Gastrocnemius medialis (tissue), 4 donors: Measurements from ENCODE around the gene GABPB2. TPM values are rescaled to one million over a fixed set of nuclear protein-coding genes. Genes with fewer than 3 reads are reported as not detected.
A peak's percentile ranks its signal among the peaks of the same experiment; 100 is the strongest.
"Not testable (repeated sequence)": the region's sequence is repeated elsewhere in the genome, so short reads cannot be mapped to it uniquely, and the experiment has no call there.

Experiments
- ATAC-seq, 2 donors: fragments of 150-250 bp; one replicate each; pipeline ENCODE4 v1.9.1; 2016
- DNase-seq, 2 donors: peaks; one replicate each; pipeline ENCODE4 v3.0.0-alpha.2; 2019
- H3K27ac ChIP-seq, 4 donors: fragments of 200-600 bp; sonication (generic); 1 replicate in 1 of 4; 2 replicates in 3 of 4; pipeline ENCODE4 v1.5.1; 2016 to 2018; ENCODE audit warnings: mild to moderate bottlenecking in 2 of 4, moderate library complexity in 1 of 4
- H3K27me3 ChIP-seq, 3 donors: fragments of 200-600 bp; sonication (generic) in 2 of 3; 1 replicate in 1 of 3; 2 replicates in 2 of 3; pipeline versions ENCODE4 v1.5.1 to v1.6.0; 2016 to 2019; ENCODE audit warnings: mild to moderate bottlenecking in 1 of 3, moderate library complexity in 1 of 3
- H3K36me3 ChIP-seq, 2 donors: fragments of 200-600 bp; sonication (generic) in 1 of 2; one replicate each; pipeline ENCODE4 v1.5.1; 2017 to 2018
- H3K4me1 ChIP-seq, 2 donors: fragments of 200-600 bp; sonication (generic) in 1 of 2; one replicate each; pipeline ENCODE4 v1.5.1; 2016 to 2017; ENCODE audit warnings: mild to moderate bottlenecking in 2 of 2
- H3K4me3 ChIP-seq, 4 donors: fragments of 200-600 bp; sonication (generic) in 3 of 4; 1 replicate in 1 of 4; 2 replicates in 3 of 4; pipeline ENCODE4 v1.5.1; 2016 to 2019; ENCODE audit warnings: mild to moderate bottlenecking in 2 of 4
- H3K9me3 ChIP-seq, 3 donors: fragments of 200-600 bp; sonication (generic) in 2 of 3; 1 replicate in 1 of 3; 2 replicates in 2 of 3; pipeline ENCODE4 v1.5.1; 2016 to 2019
- CTCF ChIP-seq, 5 experiments: fragments of 450-650 bp in 3 of 5; fragments of 200-600 bp in 2 of 5; sonication (generic) in 2 of 5; IDR thresholded peaks in 4 of 5; conservative IDR thresholded peaks in 1 of 5; 1 replicate in 4 of 5; 2 replicates in 1 of 5; pipeline ENCODE4 v1.5.1; 2016 to 2019; ENCODE audit warnings: antibody characterized with exemption in 5 of 5, mild to moderate bottlenecking in 3 of 5, moderate library complexity in 3 of 5
- POLR2A ChIP-seq, 2 donors: fragments of 450-650 bp; IDR thresholded peaks; one replicate each; pipeline ENCODE4 v1.6.1; 2017; ENCODE audit warnings: antibody characterized with exemption in 2 of 2, mild to moderate bottlenecking in 2 of 2, moderate library complexity in 2 of 2
- in situ Hi-C, 4 donors: fragments of 200-750 bp; cut with MboI; loops; one replicate each; pipeline versions ENCODE4 v1.15.0 to v1.8.0; 2017; ENCODE audit warnings: low sequenced_read_pairs in 4 of 4
- intact Hi-C: fragments of 100-400 bp; cut with DNase I; formaldehyde crosslinking; loops from one replicate; pipeline ENCODE4 v1.15.1; 2023; ENCODE audit warnings: low total_unique reads
- total RNA-seq, 4 donors: library from RNA; depleted of rRNA; stranded (reverse); fragments of >200 nt; gene quantifications; one replicate each; pipeline versions ENCODE4 v1.1.0 to v1.2.3, GENCODE V29; 2016

The GABPB2 gene
- total RNA-seq, 4 donors from 2014 or later, result 11.9 to 20.5 (median 17.9) TPM

- H3K36me3 ChIP-seq, result peaks cover 0 to 4% of the 10 kb centered on the region in 2 donors
These were observed 1.5 kb upstream of the GABPB2 start for GRCh38 chr1:151069103-151069486.

GRCh38 chr1:151072224-151072623 is 1.7 kb downstream of the GABPB2 start:
- peaks cover 0 to 4% of the 10 kb centered on the region in 2 donors for H3K36me3 ChIP-seq
- in situ Hi-C loops, result no loop called here
- intact Hi-C loops, result no loop called here
- peak overlapping the region; percentile 94 to 99 (median 98) for H3K27ac ChIP-seq
- H3K4me3 ChIP-seq, result no peak overlapping the region
- H3K9me3 ChIP-seq, result no peaks in the 10 kb centered on the region
- no peaks in the 10 kb centered on the region for H3K27me3 ChIP-seq
- DNase-seq, result no peak
- no peak for TF ChIP-seq POLR2A (IDR thresholded peaks at IDR 0.05)
- TF ChIP-seq CTCF (IDR thresholded peaks at IDR 0.05 in 4 of 5, conservative IDR thresholded peaks at IDR 0.05 in 1 of 5), result no peak
- no peak for ATAC-seq
- peaks cover 9 to 19% of the 10 kb centered on the region in 2 donors for H3K4me1 ChIP-seq

More at GRCh38 chr1:151069103-151069486, 1.5 kb upstream of the GABPB2 start:
- no peak for ATAC-seq
- peak overlapping the region; percentile 94 to 99 (median 98) for H3K27ac ChIP-seq
- TF ChIP-seq CTCF (IDR thresholded peaks at IDR 0.05 in 4 of 5, conservative IDR thresholded peaks at IDR 0.05 in 1 of 5), result no peak
- no peak for TF ChIP-seq POLR2A (IDR thresholded peaks at IDR 0.05)
- no peaks in the 10 kb centered on the region for H3K27me3 ChIP-seq
- no peaks in the 10 kb centered on the region for H3K9me3 ChIP-seq
- in situ Hi-C loops (no loop called here), intact Hi-C loops (no loop called here)
- no peak for DNase-seq
- no peak overlapping the region for H3K4me3 ChIP-seq
- peaks cover 9 to 19% of the 10 kb centered on the region in 2 donors for H3K4me1 ChIP-seq

GRCh38 chr1:151085953-151086559 is 15.5 kb downstream of the GABPB2 start:
- no peak overlapping the region for H3K27ac ChIP-seq
- no peaks in the 10 kb centered on the region for H3K4me1 ChIP-seq
- intact Hi-C loops, result no loop called here
- in situ Hi-C loops, result no loop called here
- TF ChIP-seq POLR2A (IDR thresholded peaks at IDR 0.05) (no peak), CTCF (IDR thresholded peaks at IDR 0.05 in 4 of 5, conservative IDR thresholded peaks at IDR 0.05 in 1 of 5) (no peak)
- H3K27me3 ChIP-seq, result no peaks in the 10 kb centered on the region
- no peak for ATAC-seq
- no peaks in the 10 kb centered on the region for H3K9me3 ChIP-seq
- DNase-seq, result no peak
- no peaks in the 10 kb centered on the region for H3K36me3 ChIP-seq
- H3K4me3 ChIP-seq, result no peak overlapping the region

GRCh38 chr1:151097426-151097825 is 26.9 kb downstream of the GABPB2 start:
- ATAC-seq (peak in 1 of 2 donors; percentile 30), DNase-seq (peak in 1 of 2 donors; percentile 14)
- H3K27ac ChIP-seq, H3K9me3 ChIP-seq, H3K4me3 ChIP-seq, H3K4me1 ChIP-seq, H3K27me3 ChIP-seq, H3K36me3 ChIP-seq: not testable (repeated sequence)
- in situ Hi-C loops, result loop anchor here in 3 of 4 donors (5.0 kb wide), 2 partner anchors 55 to 60 kb away; partner anchors contain the start of gene TNFAIP8L2 (in 2 of the 3)
- intact Hi-C loops, result loop anchor here (2.0 to 10.0 kb wide), 2 partner anchors 73 to 137 kb away; no protein-coding TSS in a partner anchor

GRCh38 chr1:151098126-151098525 is 27.6 kb downstream of the GABPB2 start:
- no peaks in the 10 kb centered on the region for H3K9me3 ChIP-seq
- H3K27ac ChIP-seq, result no peak overlapping the region
- DNase-seq (no peak), ATAC-seq (no peak)
- intact Hi-C loops, result loop anchor here (10.0 kb wide), 1 partner anchor 137 kb away; no protein-coding TSS in a partner anchor
- H3K4me1 ChIP-seq, result no peaks in the 10 kb centered on the region
- no peak overlapping the region for H3K4me3 ChIP-seq
- H3K27me3 ChIP-seq, result no peaks in the 10 kb centered on the region
- TF ChIP-seq POLR2A (IDR thresholded peaks at IDR 0.05) (no peak), CTCF (IDR thresholded peaks at IDR 0.05 in 4 of 5, conservative IDR thresholded peaks at IDR 0.05 in 1 of 5) (no peak)
- in situ Hi-C loops, result loop anchor here in 3 of 4 donors (5.0 kb wide), 2 partner anchors 54 to 59 kb away; partner anchors contain the start of gene TNFAIP8L2 (in 2 of the 3)
- H3K36me3 ChIP-seq, result no peaks in the 10 kb centered on the region
